HG03175 (cell line): Measurements from ENCODE around the gene HRH4.
A peak's percentile ranks its signal among the peaks of the same experiment; 100 is the strongest.

Source experiments
- ATAC-seq: cut with Tn5 transposase; IDR thresholded peaks from one replicate; pipeline ENCODE4 v1.9.1; 2021; ENCODE audit warnings: mild to moderate bottlenecking, moderate library complexity; ENCODE audit not compliant: unreplicated experiment

HRH4 gene

GRCh38 chr18:24460388-24460787, at the start of gene HRH4:
HRH4 (plus strand) TSS chr18:24460637; CDS start chr18:24460729, 92 bp downstream.
- ATAC-seq, result no peak

GRCh38 chr18:24413148-24413547, 47.3 kb upstream of the HRH4 start:
- ATAC-seq, result no peak

DNA sequence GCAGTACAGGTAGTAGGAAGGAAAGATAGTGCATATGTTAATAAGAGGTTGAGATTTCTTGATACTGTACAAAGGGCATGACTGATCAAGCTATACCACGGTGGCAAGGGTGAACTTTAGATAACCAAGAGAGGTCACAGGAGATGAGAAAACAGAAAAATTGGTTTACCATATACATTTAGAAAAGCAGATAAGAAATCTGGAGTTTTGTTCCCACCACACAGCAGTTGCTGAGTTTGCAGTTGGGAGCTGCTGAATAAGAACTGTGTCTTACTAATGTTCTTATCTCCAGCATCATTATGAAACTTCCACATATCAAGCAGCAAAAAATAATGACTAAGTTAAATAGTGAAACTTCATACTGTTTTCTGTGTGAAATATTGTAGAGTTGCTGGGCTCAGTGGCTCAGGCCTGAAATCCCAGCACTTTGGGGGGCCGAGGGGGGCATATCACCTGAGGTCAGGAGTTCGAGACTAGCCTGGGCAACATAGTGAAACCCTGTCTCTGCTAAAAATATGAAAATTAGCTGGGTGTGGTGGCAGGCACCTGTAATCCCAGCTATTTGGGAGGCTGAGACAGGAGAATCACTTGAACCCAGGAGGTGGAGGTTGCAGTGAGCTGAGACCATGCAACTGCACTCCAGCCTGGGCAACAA, 46.0 kb upstream of the HRH4 start:
- ATAC-seq, result no peak

DNA sequence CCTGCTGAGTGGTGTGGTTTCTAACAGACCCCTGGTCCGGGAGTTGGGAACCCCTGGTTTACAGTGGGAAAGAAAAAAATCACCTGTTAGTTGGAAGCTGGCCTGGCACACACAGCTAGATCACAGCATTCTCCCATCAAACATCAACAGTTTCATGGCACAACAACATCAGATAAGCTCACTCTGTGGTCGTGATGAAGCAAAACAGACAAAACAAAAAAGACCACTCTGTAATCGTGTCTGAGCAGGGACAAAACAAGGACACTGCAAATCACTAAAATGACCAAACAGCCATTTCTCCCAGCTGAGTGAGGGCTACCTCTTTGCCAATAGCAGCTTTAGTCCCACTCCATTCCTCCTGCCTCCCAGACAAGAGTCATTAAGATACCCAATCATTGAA, 43.0 kb upstream of the HRH4 start:
- no peak for ATAC-seq

DNA sequence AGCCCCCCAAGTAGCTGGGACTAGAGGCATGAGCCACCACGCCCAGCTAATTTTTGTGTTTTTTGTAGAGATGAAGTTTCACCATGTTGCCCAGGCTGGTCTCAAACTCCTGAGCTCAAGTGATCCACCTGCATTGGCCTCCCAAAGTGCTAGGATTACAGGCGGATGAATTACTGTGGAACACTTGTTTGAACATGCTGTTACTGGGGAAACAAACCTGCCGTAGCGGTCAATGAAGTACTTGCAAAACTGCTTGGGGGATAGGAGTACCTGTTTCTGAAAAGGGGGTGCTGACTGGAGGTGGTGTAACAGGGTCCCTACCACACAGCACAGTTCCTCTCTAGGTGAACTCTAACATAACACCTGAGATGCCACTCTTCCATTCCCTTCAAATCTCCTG, 39.9 kb upstream of the HRH4 start:
- ATAC-seq, result no peak

DNA sequence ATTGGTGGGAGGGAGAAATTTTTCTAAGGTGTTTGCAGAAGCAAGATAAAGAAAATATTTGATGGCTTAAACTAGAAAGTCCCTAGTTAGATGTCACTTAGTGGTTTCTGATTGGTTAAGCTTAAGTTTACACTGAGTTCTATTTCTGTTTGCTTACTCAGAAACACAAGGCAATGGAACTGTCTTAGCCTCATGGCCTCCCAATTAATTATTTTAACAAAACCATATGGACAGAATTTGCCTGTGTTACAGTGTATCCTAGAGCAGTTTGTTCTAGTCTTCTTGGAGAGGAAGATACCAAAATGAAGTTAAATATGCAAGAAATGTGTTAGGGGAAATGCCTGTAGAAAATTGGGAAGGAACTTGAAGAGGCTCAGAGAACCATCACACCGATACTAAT, 38.6 kb upstream of the HRH4 start:
- no peak for ATAC-seq

GRCh38 chr18:24426073-24426397, 34.4 kb upstream of the HRH4 start:
- no peak for ATAC-seq

GRCh38 chr18:24426398-24427294, 33.8 kb upstream of the HRH4 start, which contains the start of gene IMPACT:
IMPACT (plus strand) TSS chr18:24426670; CDS start chr18:24426757, 87 bp downstream.
- ATAC-seq, result peak; percentile 85

GRCh38 chr18:24427484-24427883, 33.0 kb upstream of the HRH4 start:
- no peak for ATAC-seq

DNA sequence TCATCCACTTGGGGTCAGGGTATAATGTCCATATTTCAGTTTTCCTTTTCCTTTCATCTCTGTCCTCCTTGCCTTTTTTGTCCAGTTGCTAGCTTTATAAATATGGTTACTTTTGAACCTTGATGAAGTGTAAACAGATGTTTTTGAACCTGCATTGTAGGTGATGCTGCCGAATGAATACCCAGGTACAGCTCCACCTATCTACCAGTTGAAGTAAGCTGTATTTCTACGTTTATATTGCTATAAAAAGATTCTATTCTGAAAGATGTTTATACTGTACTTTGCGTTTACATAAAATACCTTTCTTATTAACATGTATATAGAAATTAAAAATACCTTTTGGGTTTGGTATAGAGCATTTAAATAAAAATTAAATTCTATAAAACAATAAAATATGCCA, 31.7 kb upstream of the HRH4 start:
- no peak for ATAC-seq

- no peak for ATAC-seq
These were observed 31.2 kb upstream of the HRH4 start for GRCh38 chr18:24429188-24429587.

DNA sequence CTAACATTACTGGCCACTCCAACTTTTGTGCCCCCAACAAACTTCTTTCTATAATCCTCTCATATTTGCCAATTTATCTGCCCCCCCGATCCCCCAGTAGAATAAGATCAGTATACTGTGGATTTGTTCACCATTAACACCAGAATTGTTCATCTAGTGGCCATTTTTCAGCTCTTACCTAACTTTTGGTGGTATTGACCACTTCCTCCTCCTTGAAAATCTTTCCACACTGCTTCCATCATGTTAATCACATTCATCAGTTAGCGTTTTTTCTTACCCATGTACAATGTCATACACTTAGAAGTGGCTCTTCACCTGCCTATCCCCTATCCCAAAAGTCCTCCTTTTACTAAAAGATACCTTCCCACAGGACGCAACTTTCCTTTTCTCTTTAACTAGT, 27.8 kb upstream of the HRH4 start:
- ATAC-seq, result no peak

GRCh38 chr18:24436939-24437338, 23.5 kb upstream of the HRH4 start:
- ATAC-seq, result no peak

DNA sequence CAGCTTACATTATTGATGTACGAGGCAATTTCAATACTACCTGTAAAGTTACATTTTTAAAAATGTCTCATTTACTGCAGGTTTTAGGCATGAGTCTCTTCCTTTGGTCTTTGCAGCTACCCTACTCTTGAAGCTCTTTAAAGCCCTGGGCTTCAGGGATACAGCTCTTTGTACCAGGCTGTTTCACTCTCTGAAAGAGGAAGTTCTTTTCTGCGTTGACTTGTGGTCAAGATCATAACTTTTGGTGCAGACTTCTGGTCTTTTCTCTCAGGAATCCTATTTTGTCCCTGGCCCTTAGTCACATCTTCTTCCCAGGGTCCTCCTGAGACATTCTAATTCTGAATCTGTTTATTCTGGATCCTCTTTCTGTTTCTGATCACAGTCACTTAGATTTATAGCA, 16.6 kb upstream of the HRH4 start:
- ATAC-seq, result peak; percentile 75

DNA sequence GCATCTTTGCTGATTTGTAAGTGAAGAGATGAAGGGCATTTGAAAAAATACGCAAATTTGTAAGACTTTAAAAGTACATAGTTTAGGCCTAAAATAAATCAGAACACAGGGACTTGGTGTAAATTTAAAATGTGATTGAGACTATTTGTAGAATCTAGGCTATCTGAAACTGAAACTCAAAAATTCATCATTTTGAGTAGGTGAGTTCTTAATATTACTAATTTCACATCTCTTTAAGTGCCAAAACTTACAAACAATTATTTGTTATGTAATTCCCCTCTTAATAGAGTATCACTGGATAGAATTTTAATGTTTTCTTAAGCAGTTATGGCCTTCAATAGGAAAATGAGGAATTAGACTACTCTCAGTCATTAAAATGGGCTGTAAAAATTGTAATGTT, 14.0 kb upstream of the HRH4 start:
- ATAC-seq, result peak; percentile 72

DNA sequence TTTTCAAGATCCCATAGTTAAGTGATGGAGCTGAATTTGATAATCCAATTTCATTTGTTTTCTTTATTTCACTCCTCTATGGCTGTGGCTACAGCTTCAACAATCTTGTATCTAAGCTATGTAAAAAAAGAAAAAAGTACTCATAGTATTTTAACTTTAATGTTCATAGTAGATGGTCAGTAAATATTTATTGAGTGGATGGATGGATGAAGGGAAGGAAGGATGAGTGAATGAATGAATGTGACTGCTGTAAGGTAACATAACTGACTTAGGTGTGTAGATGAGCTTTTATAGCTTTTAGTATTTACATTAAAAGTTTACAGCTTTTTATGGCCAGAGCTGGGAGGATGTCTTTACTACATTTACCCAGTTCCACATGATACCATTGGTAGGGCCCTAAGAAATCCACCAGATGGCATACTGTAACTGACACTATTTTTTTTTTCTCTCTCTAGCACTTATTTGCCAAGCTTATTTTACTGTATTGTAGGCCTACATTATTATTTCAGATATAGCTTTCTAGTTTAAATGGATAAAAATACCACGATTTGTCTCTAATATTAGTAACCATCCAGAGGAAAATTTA, 13.4 kb upstream of the HRH4 start:
- ATAC-seq, result no peak

DNA sequence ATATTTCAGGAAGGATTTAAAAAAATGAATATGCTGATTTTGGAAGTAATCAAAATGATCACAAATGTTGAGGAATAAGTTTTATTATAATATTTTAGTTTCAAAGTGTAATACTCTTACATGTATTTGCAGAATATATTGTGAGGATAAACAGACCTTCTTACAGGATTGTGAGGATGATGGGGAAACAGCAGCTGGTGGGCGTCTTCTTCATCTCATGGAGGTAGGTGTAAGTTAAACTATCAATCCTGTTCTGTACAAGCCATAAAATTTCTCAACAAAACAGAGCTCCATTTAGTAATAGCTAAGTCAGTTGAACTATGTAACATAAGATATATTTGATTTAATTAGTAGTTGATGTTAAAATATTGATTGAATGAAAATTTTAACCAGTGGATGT, 12.5 kb upstream of the HRH4 start:
- no peak for ATAC-seq

DNA sequence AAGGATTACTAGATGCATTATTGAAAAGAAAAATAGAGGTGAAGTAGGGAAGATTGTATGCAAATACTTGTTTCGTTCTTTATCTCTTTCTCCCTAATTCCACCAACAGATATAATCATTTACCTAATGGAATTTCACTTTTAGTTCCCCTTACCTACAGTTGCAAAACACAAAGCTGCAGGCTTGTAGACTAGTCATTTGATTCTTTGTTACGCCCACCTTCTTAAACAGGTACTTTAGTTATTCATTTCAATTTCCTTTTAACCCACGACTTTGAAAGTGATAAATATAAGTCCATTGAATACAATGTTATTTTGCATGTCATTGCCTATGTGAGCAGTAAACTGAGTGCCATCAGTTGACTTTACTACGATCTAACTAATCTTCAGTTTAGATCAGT, 3.9 kb upstream of the HRH4 start:
- peak; percentile 85 for ATAC-seq

DNA sequence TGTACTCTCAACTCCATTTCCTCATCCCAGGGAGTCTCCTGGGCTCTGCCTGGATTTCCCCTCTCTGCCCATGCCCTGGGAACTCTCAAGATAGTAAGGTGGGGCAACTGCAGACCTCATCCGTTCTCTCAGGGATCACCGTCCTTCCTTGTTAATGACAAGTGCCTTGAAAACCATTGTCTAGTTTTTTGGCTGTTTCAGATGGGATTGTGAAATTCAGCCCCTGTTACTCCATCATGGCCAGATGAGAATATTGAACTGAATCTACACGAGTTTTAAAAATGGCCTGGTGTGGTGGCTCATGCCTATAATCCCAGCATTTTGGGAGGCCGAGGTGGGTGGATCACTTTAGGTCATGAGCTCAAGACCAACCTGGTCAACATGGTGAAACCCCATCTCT, 665 bp upstream of the HRH4 start:
- no peak for ATAC-seq

DNA sequence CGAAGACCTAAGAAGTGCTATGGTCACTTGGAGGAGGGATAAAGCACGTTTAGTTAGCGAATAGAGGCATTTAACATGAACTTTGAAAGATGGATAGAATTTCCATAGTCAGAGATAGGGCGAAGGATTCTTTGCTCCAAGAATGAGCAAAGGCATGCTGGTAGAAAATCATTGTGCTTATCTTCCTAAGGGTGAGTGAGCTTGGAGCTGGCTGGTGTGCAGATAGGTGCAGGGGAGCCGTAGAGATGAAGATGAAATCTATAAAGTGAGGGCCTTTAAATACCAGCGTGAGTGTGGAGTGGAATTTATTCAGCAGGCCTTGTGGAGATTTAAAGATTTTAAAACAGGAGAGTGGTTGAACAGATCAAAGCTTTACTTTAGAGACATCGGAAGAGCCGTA, 1.6 kb downstream of the HRH4 start:
- no peak for ATAC-seq

DNA sequence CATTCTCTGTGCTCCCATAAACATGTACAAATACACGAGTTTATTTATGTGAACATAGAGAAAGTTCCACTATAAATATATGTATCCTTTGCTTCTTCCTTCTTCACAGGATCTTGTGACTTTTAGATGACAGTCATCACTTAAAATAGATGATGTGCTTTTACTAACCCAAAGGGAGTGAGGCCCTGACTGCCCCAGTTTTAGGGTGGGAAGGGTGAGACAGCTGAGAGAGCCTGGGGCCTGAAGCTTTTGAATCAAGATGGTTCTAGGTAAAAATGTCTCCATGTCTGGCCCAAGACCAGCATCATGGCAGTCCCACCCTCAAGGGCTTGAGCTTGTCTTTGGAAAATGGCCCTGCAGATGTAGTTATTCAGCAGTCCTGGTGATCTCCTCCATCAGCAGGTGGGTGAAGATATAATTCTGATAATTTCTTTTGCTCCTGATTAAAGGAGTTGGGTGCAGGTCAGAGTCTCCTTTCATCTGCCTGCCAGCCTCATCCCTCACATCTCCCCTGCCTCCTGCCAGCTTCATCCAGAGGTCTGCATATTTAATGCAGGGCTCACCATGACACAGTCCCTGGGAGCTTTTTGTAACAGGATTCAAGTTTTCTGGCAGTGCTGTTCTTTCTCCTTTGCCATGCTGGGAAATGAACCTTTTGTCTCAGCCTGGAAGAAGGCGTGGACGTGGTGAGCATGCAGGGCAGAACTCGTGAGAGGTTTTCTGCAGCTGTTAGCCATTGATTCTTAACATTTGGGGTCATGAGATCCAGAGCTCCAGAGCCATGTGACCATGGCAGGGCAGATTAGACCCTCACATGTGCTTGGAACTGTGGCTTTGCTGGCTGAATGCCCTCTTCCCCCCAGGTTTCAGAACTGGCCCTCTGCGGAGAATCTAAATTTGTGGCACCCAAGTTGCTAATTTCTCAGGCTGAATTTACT, 2.7 kb downstream of the HRH4 start:
- no peak for ATAC-seq
